ENCODE data around the gene JUP. TPM values are rescaled to one million over a fixed set of nuclear protein-coding genes. Genes with fewer than 3 reads are reported as not detected.

JUP gene
- total RNA-seq, 3 donors from 2014 or later, result 107 to 158 (median 121) TPM

GRCh38 chr17:41736983-41737679 lies 49.4 kb downstream of the JUP start:
- intact Hi-C loops (cut with DNase I; ENCODE audit: low total_unique reads), result loop anchor here (5.0 kb wide), 1 partner anchor 65 kb away; no protein-coding TSS in a partner anchor
- Histone ChIP-seq H3K4me3 (no peak overlapping the region), H3K9me3 (no peaks in the 10 kb centered on the region), H3K4me1 (peaks cover 10% of the 10 kb centered on the region in 2 donors), H3K27ac (no peak overlapping the region), H3K36me3 (no peaks in the 10 kb centered on the region), H3K27me3 (peaks cover 10 to 41% of the 10 kb centered on the region in 2 donors)
- no peak for DNase-seq (ENCODE audit: low spot score in 2 of 2)
- no peak for TF ChIP-seq POLR2A (IDR thresholded peaks at IDR 0.05)
- TF ChIP-seq POLR2AphosphoS5 (IDR thresholded peaks at IDR 0.05), result no peak
- TF ChIP-seq, protein P1, sequence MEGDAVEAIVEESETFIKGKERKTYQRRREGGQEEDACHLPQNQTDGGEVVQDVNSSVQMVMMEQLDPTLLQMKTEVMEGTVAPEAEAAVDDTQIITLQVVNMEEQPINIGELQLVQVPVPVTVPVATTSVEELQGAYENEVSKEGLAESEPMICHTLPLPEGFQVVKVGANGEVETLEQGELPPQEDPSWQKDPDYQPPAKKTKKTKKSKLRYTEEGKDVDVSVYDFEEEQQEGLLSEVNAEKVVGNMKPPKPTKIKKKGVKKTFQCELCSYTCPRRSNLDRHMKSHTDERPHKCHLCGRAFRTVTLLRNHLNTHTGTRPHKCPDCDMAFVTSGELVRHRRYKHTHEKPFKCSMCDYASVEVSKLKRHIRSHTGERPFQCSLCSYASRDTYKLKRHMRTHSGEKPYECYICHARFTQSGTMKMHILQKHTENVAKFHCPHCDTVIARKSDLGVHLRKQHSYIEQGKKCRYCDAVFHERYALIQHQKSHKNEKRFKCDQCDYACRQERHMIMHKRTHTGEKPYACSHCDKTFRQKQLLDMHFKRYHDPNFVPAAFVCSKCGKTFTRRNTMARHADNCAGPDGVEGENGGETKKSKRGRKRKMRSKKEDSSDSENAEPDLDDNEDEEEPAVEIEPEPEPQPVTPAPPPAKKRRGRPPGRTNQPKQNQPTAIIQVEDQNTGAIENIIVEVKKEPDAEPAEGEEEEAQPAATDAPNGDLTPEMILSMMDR (IDR thresholded peaks at IDR 0.05), result no peak

GRCh38 chr17:41735744-41736143 lies 50.8 kb downstream of the JUP start:
- no peaks in the 10 kb centered on the region for H3K9me3 ChIP-seq
- peaks cover 10% of the 10 kb centered on the region in 2 donors for H3K4me1 ChIP-seq
- intact Hi-C loops (cut with DNase I; ENCODE audit: low total_unique reads), result loop anchor here (5.0 kb wide), 1 partner anchor 67 kb away; no protein-coding TSS in a partner anchor
- H3K4me3 ChIP-seq, result no peak overlapping the region
- peaks cover 10 to 41% of the 10 kb centered on the region in 2 donors for H3K27me3 ChIP-seq
- no peak overlapping the region for H3K27ac ChIP-seq
- no peak for TF ChIP-seq POLR2A (IDR thresholded peaks at IDR 0.05)
- TF ChIP-seq, protein P1 (IDR thresholded peaks at IDR 0.05), result no peak
- no peak for TF ChIP-seq POLR2AphosphoS5 (IDR thresholded peaks at IDR 0.05)
- no peaks in the 10 kb centered on the region for H3K36me3 ChIP-seq
- no peak for DNase-seq (ENCODE audit: low spot score in 2 of 2)

GRCh38 chr17:41734949-41735313 lies 51.6 kb downstream of the JUP start:
- peak overlapping the region in 1 of 2 donors; percentile 12 for H3K27ac ChIP-seq
- intact Hi-C loops (cut with DNase I; ENCODE audit: low total_unique reads), result loop anchor here (5.0 kb wide), 1 partner anchor 67 kb away; no protein-coding TSS in a partner anchor
- H3K4me1 ChIP-seq, result peaks cover 10% of the 10 kb centered on the region in 2 donors
- no peaks in the 10 kb centered on the region for H3K9me3 ChIP-seq
- peaks cover 10 to 41% of the 10 kb centered on the region in 2 donors for H3K27me3 ChIP-seq
- H3K36me3 ChIP-seq, result no peaks in the 10 kb centered on the region
- TF ChIP-seq, protein P1 (IDR thresholded peaks at IDR 0.05), result no peak
- TF ChIP-seq POLR2A (IDR thresholded peaks at IDR 0.05), result no peak
- TF ChIP-seq POLR2AphosphoS5 (IDR thresholded peaks at IDR 0.05), result no peak
- no peak for DNase-seq (ENCODE audit: low spot score in 2 of 2)
- H3K4me3 ChIP-seq, result peak overlapping the region; percentile 28 to 83 (median 58)

GRCh38 chr17:41734139-41734948 lies 52.2 kb downstream of the JUP start, which contains the start of gene HAP1:
HAP1 (minus strand) TSS chr17:41734643; CDS start chr17:41734634, 9 bp downstream.
- intact Hi-C loops (cut with DNase I; ENCODE audit: low total_unique reads), result no loop called here
- no peak for DNase-seq (ENCODE audit: low spot score in 2 of 2)
- H3K27ac ChIP-seq, result peak within 1 kb of the TSS in 1 of 2 donors; percentile 12
- peaks cover 10 to 41% of the 10 kb centered on the region in 2 donors for H3K27me3 ChIP-seq
- peaks cover 10% of the 10 kb centered on the region in 2 donors for H3K4me1 ChIP-seq
- H3K9me3 ChIP-seq, result no peaks in the 10 kb centered on the region
- TF ChIP-seq POLR2A (IDR thresholded peaks at IDR 0.05) (no peak), POLR2AphosphoS5 (IDR thresholded peaks at IDR 0.05) (peak in 1 of 3 donors; percentile 14)
- peak within 1 kb of the TSS; percentile 28 to 83 (median 58) for H3K4me3 ChIP-seq
- no peaks in the 10 kb centered on the region for H3K36me3 ChIP-seq

DNA sequence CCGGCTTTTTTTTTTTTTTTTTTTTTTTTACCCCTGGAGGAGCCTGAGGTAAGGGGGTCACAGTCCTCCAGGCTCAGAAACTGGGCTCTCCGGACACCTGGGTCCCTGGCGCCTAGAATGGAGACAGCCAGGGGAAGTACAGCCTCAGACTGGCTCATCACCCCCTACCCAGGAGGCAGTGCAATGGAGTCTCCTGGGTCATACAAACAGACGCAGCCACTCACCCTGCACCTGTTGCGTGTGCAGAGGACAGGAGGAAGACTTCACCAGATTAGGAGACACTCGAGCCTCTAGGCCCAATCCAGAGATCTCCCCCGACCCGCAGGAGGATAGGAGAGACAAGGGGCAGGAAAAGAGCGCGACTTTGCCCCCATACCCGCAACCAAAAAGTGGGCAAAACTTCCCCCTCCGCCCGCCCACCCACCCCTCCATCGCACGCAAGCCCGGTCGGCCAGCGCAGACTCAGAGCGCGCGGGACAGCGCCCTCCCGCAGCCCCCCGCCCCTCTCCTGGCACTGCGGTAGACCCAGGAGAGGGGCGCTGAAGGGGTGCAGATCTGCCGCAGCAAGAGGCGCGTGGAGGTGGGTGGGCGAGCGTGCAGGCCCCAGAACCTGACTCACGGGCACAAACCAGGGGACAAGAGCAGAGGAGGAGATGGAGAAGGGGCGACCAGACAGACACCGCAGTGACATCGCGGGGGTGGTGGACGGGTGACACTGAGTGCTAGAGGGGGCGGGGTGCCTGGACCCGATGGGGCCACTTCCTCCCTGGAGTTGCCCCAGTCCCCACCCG lies 53.0 kb downstream of the JUP start:
- intact Hi-C loops (cut with DNase I; ENCODE audit: low total_unique reads), result no loop called here
- no peaks in the 10 kb centered on the region for H3K9me3 ChIP-seq
- peaks cover 10% of the 10 kb centered on the region in 2 donors for H3K4me1 ChIP-seq
- TF ChIP-seq POLR2A (IDR thresholded peaks at IDR 0.05), result no peak
- no peak for TF ChIP-seq POLR2AphosphoS5 (IDR thresholded peaks at IDR 0.05)
- TF ChIP-seq, protein P1 (IDR thresholded peaks at IDR 0.05), result no peak
- no peak overlapping the region for H3K27ac ChIP-seq
- no peak for DNase-seq (ENCODE audit: low spot score in 2 of 2)
- no peaks in the 10 kb centered on the region for H3K36me3 ChIP-seq
- peak overlapping the region in 2 of 3 donors; percentile 58 to 83 for H3K4me3 ChIP-seq
- H3K27me3 ChIP-seq, result peaks cover 10 to 41% of the 10 kb centered on the region in 2 donors

Measured in breast epithelium (tissue), 4 donors.